IMR-90 (cell line): Measurements from ENCODE around the gene LUC7L. TPM values are rescaled to one million over a fixed set of nuclear protein-coding genes. Genes with fewer than 3 reads are reported as not detected.

Source experiments
- ATAC-seq: fragments of 200-7000 bp; cut with Tn5 transposase; 2 replicates; pipeline ENCODE4 v1.9.1; 2020; ENCODE audit warnings: low read depth, mild to moderate bottlenecking, moderate library complexity
- BruUV-seq: library from RNA; stranded (reverse); fragments of 400-500 nt; replicated peaks from 2 replicates; lab custom pipeline; 2021; lab: Mats Ljungman, UMichigan
- CTCF ChIA-PET: fragments of 300-600 bp; formaldehyde crosslinking; extraction: SDS; loops from one replicate; lab custom pipeline; 2021; ENCODE audit warnings: antibody characterized with exemption; lab: Yijun Ruan, JAX
- POLR2A ChIA-PET: fragments of 300-600 bp; sonication (Branson Sonifier 250); formaldehyde crosslinking; loops from one replicate; lab custom pipeline; 2022; ENCODE audit warnings: antibody characterized with exemption; ENCODE audit not compliant: unreplicated experiment; lab: Charles Lee
- DNase-seq: peaks from one replicate; pipeline ENCODE4 v3.0.0; 2013
- H2AFZ ChIP-seq: replicated peaks from 2 replicates; pipeline ENCODE3; 2013; ENCODE audit warnings: low read length, mild to moderate bottlenecking; ENCODE audit not compliant: poor library complexity
- H2AK5ac ChIP-seq: 2 replicates; pipeline ENCODE4 v1.6.1; 2013; ENCODE audit warnings: low read depth, low read length, inconsistent platforms
- H2AK9ac ChIP-seq: replicated peaks from 2 replicates; pipeline ENCODE3; 2013; ENCODE audit warnings: mild to moderate bottlenecking, low read depth, low read length, moderate library complexity; ENCODE audit not compliant: poor library complexity
- H2BK120ac ChIP-seq: 2 replicates; pipeline ENCODE4 v1.6.1; 2013; ENCODE audit warnings: low read depth, low read length, inconsistent platforms
- H2BK15ac ChIP-seq: 3 replicates; pipeline ENCODE4 v1.6.1; 2013; ENCODE audit warnings: low read depth, low read length, inconsistent platforms
- H2BK20ac ChIP-seq: 2 replicates; pipeline ENCODE4 v1.6.1; 2013; ENCODE audit warnings: low read depth, mild to moderate bottlenecking, inconsistent platforms, low read length, moderate library complexity
- H2BK5ac ChIP-seq: 2 replicates; pipeline ENCODE4 v1.6.1; 2013; ENCODE audit warnings: mild to moderate bottlenecking, low read depth, low read length, inconsistent platforms; ENCODE audit not compliant: poor library complexity, severe bottlenecking
- H3K14ac ChIP-seq: replicated peaks from 2 replicates; pipeline ENCODE4 v1.6.1; 2013; ENCODE audit warnings: low read depth, low read length, inconsistent platforms
- H3K18ac ChIP-seq: 2 replicates; pipeline ENCODE4 v1.6.1; 2013; ENCODE audit warnings: low read depth, low read length, control low read depth
- H3K23ac ChIP-seq: 2 replicates; pipeline ENCODE4 v1.6.1; 2013; ENCODE audit warnings: low read depth, low read length, inconsistent platforms
- H3K27ac ChIP-seq: 2 replicates; pipeline ENCODE4 v1.5.1; 2013; ENCODE audit warnings: mild to moderate bottlenecking, control low read depth, low read length; ENCODE audit not compliant: insufficient read depth
- H3K27me3 ChIP-seq: 2 replicates; pipeline ENCODE4 v1.6.1; 2013; ENCODE audit warnings: low read length; ENCODE audit not compliant: control insufficient read depth, insufficient read depth
- H3K36me3 ChIP-seq: 2 replicates; pipeline ENCODE4 v1.6.1; 2013; ENCODE audit warnings: low read length, mixed read lengths; ENCODE audit not compliant: control insufficient read depth, insufficient read depth
- H3K4ac ChIP-seq: 2 replicates; pipeline ENCODE4 v1.6.1; 2013; ENCODE audit warnings: low read depth, low read length, inconsistent platforms
- H3K4me1 ChIP-seq: 2 replicates; pipeline ENCODE4 v1.6.1; 2013; ENCODE audit warnings: low read length, mixed read lengths; ENCODE audit not compliant: control insufficient read depth, insufficient read depth
- H3K4me2 ChIP-seq: 2 replicates; pipeline ENCODE4 v1.6.1; 2013; ENCODE audit warnings: low read depth, mild to moderate bottlenecking, control low read depth, low read length, moderate library complexity
- H3K4me3 ChIP-seq: 2 replicates; pipeline ENCODE4 v1.5.1; 2013; ENCODE audit warnings: low read depth, mild to moderate bottlenecking, control low read depth, low read length, moderate library complexity; ENCODE audit not compliant: insufficient read depth
- H3K56ac ChIP-seq: 2 replicates; pipeline ENCODE4 v1.6.1; 2013; ENCODE audit warnings: low read length, inconsistent platforms; ENCODE audit not compliant: insufficient read depth; ENCODE audit errors: extremely low read depth
- H3K79me1 ChIP-seq, 2 experiments: 2 replicates each; pipeline ENCODE4 v1.6.1; 2013; ENCODE audit warnings: low read length in 2 of 2, inconsistent platforms in 1 of 2, low read depth in 1 of 2
- H3K9ac ChIP-seq: 2 replicates; pipeline ENCODE4 v1.6.1; 2013; ENCODE audit warnings: low read depth, low read length, control low read depth
- H3K9me1 ChIP-seq: 2 replicates; pipeline ENCODE4 v1.6.1; 2013; ENCODE audit warnings: low read length, inconsistent platforms; ENCODE audit not compliant: insufficient read depth
- H3K9me3 ChIP-seq: 2 replicates; pipeline ENCODE4 v1.6.1; 2013; ENCODE audit warnings: low read length; ENCODE audit not compliant: control insufficient read depth, insufficient read depth
- H4K20me1 ChIP-seq: 2 replicates; pipeline ENCODE4 v1.6.1; 2013; ENCODE audit warnings: low read length, inconsistent platforms; ENCODE audit not compliant: insufficient read depth
- H4K5ac ChIP-seq: 2 replicates; pipeline ENCODE4 v1.6.1; 2013; ENCODE audit warnings: mild to moderate bottlenecking, low read depth, low read length, control low read depth
- H4K8ac ChIP-seq, 2 experiments: 2 replicates each; pipeline ENCODE4 v1.6.1; 2013; ENCODE audit warnings: low read depth in 2 of 2, low read length in 2 of 2, control low read depth in 1 of 2, inconsistent platforms in 1 of 2
- H4K91ac ChIP-seq: 2 replicates; pipeline ENCODE4 v1.6.1; 2013; ENCODE audit warnings: low read depth, low read length, inconsistent platforms; ENCODE audit not compliant: insufficient read depth
- BHLHE40 ChIP-seq: fragments of 150-350 bp; IDR thresholded peaks from 2 replicates; pipeline ENCODE4 v1.6.1; 2016; ENCODE audit warnings: mild to moderate bottlenecking, low read depth, low read length
- CEBPB ChIP-seq: IDR thresholded peaks from 2 replicates; pipeline ENCODE4 v1.6.1; 2012; ENCODE audit warnings: low read depth, low read length, improper control_type of control experiment
- CHD1 ChIP-seq: IDR thresholded peaks from 2 replicates; pipeline ENCODE4 v1.6.1; 2012; ENCODE audit warnings: low read depth, low read length, improper control_type of control experiment
- CTCF ChIP-seq: conservative IDR thresholded peaks from 2 replicates; pipeline ENCODE4 v1.5.1; 2012; ENCODE audit warnings: mild to moderate bottlenecking, low read depth, low read length, improper control_type of control experiment
- ELK1 ChIP-seq: fragments of 150-350 bp; IDR thresholded peaks from 2 replicates; pipeline ENCODE4 v1.6.1; 2016; ENCODE audit warnings: low read depth, mild to moderate bottlenecking, low read length, moderate library complexity, borderline replicate concordance
- FOS ChIP-seq: fragments of 150-350 bp; IDR thresholded peaks from 2 replicates; pipeline ENCODE4 v1.6.1; 2016; ENCODE audit warnings: low read depth, low read length
- MAZ ChIP-seq: IDR thresholded peaks from 2 replicates; pipeline ENCODE4 v1.6.1; 2012; ENCODE audit warnings: low read depth, mild to moderate bottlenecking, low read length, improper control_type of control experiment, moderate library complexity, borderline replicate concordance
- MXI1 ChIP-seq: IDR thresholded peaks from 2 replicates; pipeline ENCODE4 v1.6.1; 2012; ENCODE audit warnings: low read depth, mild to moderate bottlenecking, low read length, moderate library complexity, borderline replicate concordance
- NFE2L2 ChIP-seq: fragments of 150-350 bp; IDR thresholded peaks from 2 replicates; pipeline ENCODE4 v1.6.1; 2016; ENCODE audit warnings: low read depth, mild to moderate bottlenecking, low read length
- POLR2A ChIP-seq: IDR thresholded peaks from 2 replicates; pipeline ENCODE4 v1.6.1; 2012; ENCODE audit warnings: mild to moderate bottlenecking, low read depth, low read length
- RAD21 ChIP-seq: IDR thresholded peaks from 2 replicates; pipeline ENCODE4 v1.6.1; 2012; ENCODE audit warnings: low read length, improper control_type of control experiment
- RCOR1 ChIP-seq: IDR thresholded peaks from 2 replicates; pipeline ENCODE4 v1.6.1; 2012; ENCODE audit warnings: mild to moderate bottlenecking, low read length, improper control_type of control experiment; ENCODE audit not compliant: insufficient replicate concordance
- RFX5 ChIP-seq: IDR thresholded peaks from 2 replicates; pipeline ENCODE4 v1.8.0; 2012; ENCODE audit warnings: low read depth, mild to moderate bottlenecking, low read length, moderate library complexity
- SMC3 ChIP-seq: fragments of 150-350 bp; IDR thresholded peaks from 2 replicates; pipeline ENCODE4 v1.6.1; 2016; ENCODE audit warnings: low read depth, mild to moderate bottlenecking, antibody characterized with exemption, low read length, moderate library complexity
- WGBS, 2 experiments: methylation state at CpG; one replicate each; pipeline versions ENCODE4 v1.1.5 to v1.1.7; 2013; ENCODE audit warnings: missing lambda C conversion rate in 2 of 2; ENCODE audit not compliant: insufficient read length in 1 of 2; ENCODE audit errors: extremely low coverage in 2 of 2; 5-methylcytosine and 5-hydroxymethylcytosine counted together
- dilution Hi-C: fragments of 300-500 bp; cut with HindIII; formaldehyde crosslinking; loops from one replicate; pipeline ENCODE4 v1.14.3; 2018; ENCODE audit warnings: low sequenced_read_pairs; ENCODE audit not compliant: unreplicated experiment
- in situ Hi-C: fragments of 300-500 bp; cut with MboI; formaldehyde crosslinking; loops from 3 replicates; pipeline ENCODE4 v1.14.3; 2019; ENCODE audit warnings: low sequenced_read_pairs, inconsistent platforms, mixed read lengths
- intact Hi-C: fragments of 100-400 bp; cut with micrococcal nuclease; formaldehyde crosslinking; loops from 2 replicates; pipeline ENCODE4 v1.10.0; 2022
- polyA plus RNA-seq, 3 experiments: library from polyadenylated mRNA; depleted of rRNA; stranded (reverse); fragments of >200 nt; gene quantifications; 2 replicates each; pipeline ENCODE4 v1.2.3, GENCODE V29; 2012; ENCODE audit warnings: low replicate concordance in 1 of 3
- total RNA-seq: library from RNA; depleted of rRNA; stranded (reverse); fragments of >200 nt; gene quantifications from 2 replicates; pipeline ENCODE4 v1.2.3, GENCODE V29; 2012

LUC7L gene
- total and polyA plus RNA-seq, 2 of the 4 experiments (the other 2 are of a cell fraction): 21.5 to 55.6 TPM

- Histone ChIP-seq H3K9me1 (peaks cover under 1% of the 10 kb centered on the region), H3K36me3 (peaks cover 67% of the 10 kb centered on the region), H2BK20ac (no peak overlapping the region), H3K4me3 (no peak overlapping the region), H3K4me2 (no peak overlapping the region), H2BK5ac (no peak overlapping the region), H2AK5ac (no peak overlapping the region), H4K5ac (no peak overlapping the region), H3K23ac (no peak overlapping the region), H4K91ac (no peak overlapping the region), H4K8ac (no peak overlapping the region), H4K20me1 (peaks cover 21% of the 10 kb centered on the region), H3K79me1 (peaks cover 8 to 33% of the 10 kb centered on the region in 2 experiments), H3K27ac (no peak overlapping the region), H3K27me3 (no peaks in the 10 kb centered on the region), H3K18ac (no peak overlapping the region), H3K56ac (no peak overlapping the region), H3K4me1 (no peaks in the 10 kb centered on the region), H3K9me3 (no peaks in the 10 kb centered on the region), H2AFZ (no peak overlapping the region), H2BK120ac (no peak overlapping the region), H2AK9ac (no peak overlapping the region), H3K14ac (no peak overlapping the region), H3K9ac (no peak overlapping the region), H3K4ac (no peak overlapping the region), H2BK15ac (no peak overlapping the region)
- in situ Hi-C loops: no loop called here
- no TSS peak for BruUV-seq
- intact Hi-C loops: no loop called here
- ChIA-PET CTCF (no interaction called here), POLR2A (no interaction called here)
- dilution Hi-C loops: no loop called here
- DNase-seq: no peak
- no peak for TF ChIP-seq SMC3
- TF ChIP-seq RCOR1: no peak
- no peak for TF ChIP-seq POLR2A
- TF ChIP-seq CTCF: no peak
- no peak for TF ChIP-seq BHLHE40
- no peak for TF ChIP-seq CEBPB
- no peak for TF ChIP-seq FOS
- TF ChIP-seq CHD1: no peak
- TF ChIP-seq MAZ: no peak
- no peak for TF ChIP-seq RAD21
- TF ChIP-seq ELK1: no peak
- TF ChIP-seq MXI1: no peak
- TF ChIP-seq NFE2L2: no peak
- no peak for TF ChIP-seq RFX5
- ATAC-seq: no peak
- 98% methylated on average over 20 of the region's 34 CpGs; no CpG with 5 or more reads in 1 of the 2 experiments for WGBS, 2 experiments
Observed at GRCh38 chr16:189604-190186, 39.6 kb downstream of the LUC7L start.
